GM18873 (cell line): ENCODE measurements around the gene EMD.
"Not testable (repeated sequence)": the region's sequence is repeated elsewhere in the genome, so short reads cannot be mapped to it uniquely, and the experiment has no call there.

Experiments used
- ATAC-seq: cut with Tn5 transposase; IDR thresholded peaks from one replicate; pipeline ENCODE4 v1.9.1; 2021; ENCODE audit warnings: mild to moderate bottlenecking, moderate library complexity, moderate number of reproducible peaks; ENCODE audit not compliant: unreplicated experiment, low FRiP score

EMD gene

GRCh38 chrX:154370300-154371016 is 8.6 kb upstream of the EMD start:
- ATAC-seq: no peak

- peak; percentile 39 for ATAC-seq
These were observed 7.9 kb upstream of the EMD start for GRCh38 chrX:154371017-154371788.

GRCh38 chrX:154371789-154372300 is 7.2 kb upstream of the EMD start:
- peak; percentile 5 for ATAC-seq

- no peak for ATAC-seq
These were observed 6.5 kb upstream of the EMD start for GRCh38 chrX:154372612-154373022.

- ATAC-seq: no peak
These were observed 5.5 kb upstream of the EMD start for GRCh38 chrX:154373340-154374306.

- ATAC-seq: no peak
These were observed 4.6 kb upstream of the EMD start, which contains the start of gene FLNA for GRCh38 chrX:154374313-154375155. TSS of gene FLNA (minus strand) at chrX:154374634. CDS start at chrX:154371245, 3,389 bp downstream.

GRCh38 chrX:154375156-154375504 is 4.0 kb upstream of the EMD start:
- ATAC-seq: no peak

GRCh38 chrX:154376774-154377173 is 2.3 kb upstream of the EMD start:
- ATAC-seq: no peak

- no peak for ATAC-seq
These were observed 866 bp upstream of the EMD start for GRCh38 chrX:154378059-154378798.

- ATAC-seq: peak; percentile 1
These were observed 465 bp downstream of the EMD start for GRCh38 chrX:154379569-154379951.

GRCh38 chrX:154380153-154380552 is 1.1 kb downstream of the EMD start:
- no peak for ATAC-seq

GRCh38 chrX:154380787-154381186 is 1.7 kb downstream of the EMD start:
- ATAC-seq: no peak

GRCh38 chrX:154381271-154381670 is 2.2 kb downstream of the EMD start:
- ATAC-seq: no peak

GRCh38 chrX:154382483-154383069 is 3.5 kb downstream of the EMD start:
- ATAC-seq: no peak

- no peak for ATAC-seq
These were observed 4.5 kb downstream of the EMD start for GRCh38 chrX:154383359-154384283.

- no peak for ATAC-seq
These were observed 5.3 kb downstream of the EMD start for GRCh38 chrX:154384284-154384892.

- not testable (repeated sequence) for ATAC-seq
These were observed 9.0 kb downstream of the EMD start for GRCh38 chrX:154388094-154388493.
